Ascending aorta (tissue), 2 donors: ENCODE results near the gene CLN3. TPM values are rescaled to one million over a fixed set of nuclear protein-coding genes. Genes with fewer than 3 reads are reported as not detected.

Experiments
- DNase-seq, 2 donors: peaks; one replicate each; pipeline ENCODE4 v3.0.0-alpha.2; 2019; ENCODE audit warnings: low spot score in 2 of 2
- H3K27ac ChIP-seq, 2 donors: fragments of 200-600 bp; sonication (generic); one replicate each; pipeline ENCODE4 v1.5.1; 2016 to 2017; ENCODE audit warnings: mild to moderate bottlenecking in 1 of 2
- H3K27me3 ChIP-seq: fragments of 200-600 bp; sonication (generic); one replicate; pipeline ENCODE4 v1.5.1; 2017
- H3K36me3 ChIP-seq, 2 donors: fragments of 200-600 bp; sonication (generic); one replicate each; pipeline ENCODE4 v1.5.1; 2016
- H3K4me1 ChIP-seq, 2 donors: fragments of 200-600 bp; sonication (generic); one replicate each; pipeline ENCODE4 v1.5.1; 2016 to 2017; ENCODE audit warnings: mild to moderate bottlenecking in 1 of 2
- H3K4me3 ChIP-seq, 2 donors: fragments of 200-600 bp; sonication (generic); one replicate each; pipeline ENCODE4 v1.5.1; 2016 to 2017; ENCODE audit warnings: mild to moderate bottlenecking in 1 of 2
- H3K9me3 ChIP-seq, 2 donors: fragments of 200-600 bp; sonication (generic); one replicate each; pipeline ENCODE4 v1.5.1; 2016
- intact Hi-C: fragments of 100-400 bp; cut with DNase I; formaldehyde crosslinking; loops from one replicate; pipeline ENCODE4 v1.15.1; 2023
- total RNA-seq: library from RNA; depleted of rRNA; stranded (reverse); fragments of >200 nt; gene quantifications from one replicate; pipeline ENCODE4 v1.1.0, GENCODE V29; 2016
- TF ChIP-seq, protein P1 (sequence below), 3 experiments: fragments of 200-600 bp in 2 of 3; fragments of 450-650 bp in 1 of 3; sonication (generic) in 2 of 3; IDR thresholded peaks; one replicate each; pipeline ENCODE4 v1.5.1; 2016 to 2019; ENCODE audit warnings: antibody characterized with exemption in 3 of 3, mild to moderate bottlenecking in 1 of 3, moderate library complexity in 1 of 3

The CLN3 gene
- total RNA-seq, 1 donor from 2014 or later: 16.1 TPM

DNA sequence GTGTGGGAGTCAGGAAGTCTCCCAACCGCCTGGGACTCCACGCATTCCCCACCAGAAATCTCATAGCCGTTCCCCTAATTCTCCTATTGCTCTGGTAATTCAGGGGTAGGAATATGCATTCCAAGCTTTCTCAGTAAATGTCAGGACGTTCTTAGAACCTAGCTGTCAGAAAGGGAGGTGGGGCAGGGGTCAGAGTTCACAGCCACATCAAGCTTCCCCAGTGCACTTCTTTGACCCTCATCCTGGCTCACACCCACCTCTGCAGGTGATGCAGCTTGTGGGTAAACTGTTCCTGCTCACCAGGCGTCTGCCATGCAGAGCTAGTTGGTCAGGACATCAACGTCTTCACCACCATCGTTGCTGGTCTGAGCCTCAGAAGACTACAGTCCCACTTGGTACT, 28.8 kb upstream of the CLN3 start:
- Histone ChIP-seq H3K27me3 (no peaks in the 10 kb centered on the region), H3K9me3 (no peaks in the 10 kb centered on the region), H3K4me1 (no peaks in the 10 kb centered on the region), H3K27ac (no peak overlapping the region), H3K4me3 (no peak overlapping the region), H3K36me3 (no peaks in the 10 kb centered on the region)
- DNase-seq: no peak
- TF ChIP-seq, protein P1, sequence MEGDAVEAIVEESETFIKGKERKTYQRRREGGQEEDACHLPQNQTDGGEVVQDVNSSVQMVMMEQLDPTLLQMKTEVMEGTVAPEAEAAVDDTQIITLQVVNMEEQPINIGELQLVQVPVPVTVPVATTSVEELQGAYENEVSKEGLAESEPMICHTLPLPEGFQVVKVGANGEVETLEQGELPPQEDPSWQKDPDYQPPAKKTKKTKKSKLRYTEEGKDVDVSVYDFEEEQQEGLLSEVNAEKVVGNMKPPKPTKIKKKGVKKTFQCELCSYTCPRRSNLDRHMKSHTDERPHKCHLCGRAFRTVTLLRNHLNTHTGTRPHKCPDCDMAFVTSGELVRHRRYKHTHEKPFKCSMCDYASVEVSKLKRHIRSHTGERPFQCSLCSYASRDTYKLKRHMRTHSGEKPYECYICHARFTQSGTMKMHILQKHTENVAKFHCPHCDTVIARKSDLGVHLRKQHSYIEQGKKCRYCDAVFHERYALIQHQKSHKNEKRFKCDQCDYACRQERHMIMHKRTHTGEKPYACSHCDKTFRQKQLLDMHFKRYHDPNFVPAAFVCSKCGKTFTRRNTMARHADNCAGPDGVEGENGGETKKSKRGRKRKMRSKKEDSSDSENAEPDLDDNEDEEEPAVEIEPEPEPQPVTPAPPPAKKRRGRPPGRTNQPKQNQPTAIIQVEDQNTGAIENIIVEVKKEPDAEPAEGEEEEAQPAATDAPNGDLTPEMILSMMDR (IDR thresholded peaks at IDR 0.05): no peak
- intact Hi-C loops: no loop called here

DNA sequence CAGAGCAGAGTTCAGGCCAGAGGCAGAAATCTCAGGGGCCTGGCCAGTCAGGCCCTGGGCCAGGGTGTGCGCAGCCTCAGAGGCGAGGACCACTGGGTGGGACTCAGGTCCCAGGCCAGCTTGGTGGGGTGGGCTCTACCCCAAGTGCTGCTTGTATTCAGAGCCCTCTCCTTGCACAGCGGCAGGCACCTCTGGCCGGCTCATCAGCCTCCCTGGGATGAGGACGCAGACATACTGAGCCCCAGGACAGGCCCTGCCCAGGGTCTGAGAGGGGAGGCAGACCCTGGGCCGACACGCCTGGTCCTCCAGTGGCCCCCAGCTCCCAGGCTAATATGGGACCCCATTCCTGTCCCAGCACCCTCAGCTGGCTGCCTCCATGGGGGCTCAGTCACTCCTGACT, 22.4 kb upstream of the CLN3 start:
- no peak overlapping the region for H3K27ac ChIP-seq
- no peaks in the 10 kb centered on the region for H3K9me3 ChIP-seq
- H3K36me3 ChIP-seq: no peaks in the 10 kb centered on the region
- intact Hi-C loops: no loop called here
- no peaks in the 10 kb centered on the region for H3K4me1 ChIP-seq
- H3K4me3 ChIP-seq: no peak overlapping the region
- TF ChIP-seq, protein P1 (IDR thresholded peaks at IDR 0.05): no peak
- DNase-seq: no peak
- no peaks in the 10 kb centered on the region for H3K27me3 ChIP-seq

DNA sequence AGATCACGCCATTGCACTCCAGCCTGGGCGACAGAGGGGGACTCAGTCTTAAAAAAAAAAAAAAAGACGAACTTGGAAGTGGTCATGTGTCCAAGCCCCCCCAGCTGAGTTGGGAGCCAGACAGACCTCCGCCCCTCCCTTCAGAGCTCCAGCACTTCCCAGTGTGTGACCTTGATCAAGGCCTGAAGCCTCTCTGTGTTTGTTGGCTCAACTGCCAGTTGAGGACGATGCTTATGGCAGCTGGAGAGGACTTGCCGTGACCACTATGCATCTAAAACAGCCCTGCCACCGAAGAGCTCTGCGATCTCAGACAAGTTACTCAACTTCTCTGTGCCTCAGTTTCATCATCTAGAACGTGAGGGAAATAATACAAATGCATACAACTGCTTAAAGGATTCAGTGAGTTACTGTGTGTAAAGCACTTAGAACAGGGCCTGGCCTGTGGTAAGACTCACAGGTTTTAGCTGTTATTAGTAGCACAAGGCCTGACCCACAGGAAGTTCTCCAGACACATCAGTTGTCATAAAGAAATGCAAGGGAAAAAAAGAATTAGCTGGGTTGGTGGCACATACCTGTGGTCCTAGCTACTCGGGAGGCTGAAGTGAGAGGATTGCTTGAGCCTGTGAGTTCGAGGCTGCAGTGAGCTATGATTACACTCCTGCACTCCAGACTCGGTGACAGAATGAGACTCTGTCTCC, 21.8 kb upstream of the CLN3 start:
- no peaks in the 10 kb centered on the region for H3K4me1 ChIP-seq
- H3K27ac ChIP-seq: no peak overlapping the region
- TF ChIP-seq, protein P1 (IDR thresholded peaks at IDR 0.05): no peak
- H3K27me3 ChIP-seq: no peaks in the 10 kb centered on the region
- H3K36me3 ChIP-seq: no peaks in the 10 kb centered on the region
- no peak for DNase-seq
- H3K4me3 ChIP-seq: no peak overlapping the region
- H3K9me3 ChIP-seq: no peaks in the 10 kb centered on the region
- intact Hi-C loops: no loop called here

DNA sequence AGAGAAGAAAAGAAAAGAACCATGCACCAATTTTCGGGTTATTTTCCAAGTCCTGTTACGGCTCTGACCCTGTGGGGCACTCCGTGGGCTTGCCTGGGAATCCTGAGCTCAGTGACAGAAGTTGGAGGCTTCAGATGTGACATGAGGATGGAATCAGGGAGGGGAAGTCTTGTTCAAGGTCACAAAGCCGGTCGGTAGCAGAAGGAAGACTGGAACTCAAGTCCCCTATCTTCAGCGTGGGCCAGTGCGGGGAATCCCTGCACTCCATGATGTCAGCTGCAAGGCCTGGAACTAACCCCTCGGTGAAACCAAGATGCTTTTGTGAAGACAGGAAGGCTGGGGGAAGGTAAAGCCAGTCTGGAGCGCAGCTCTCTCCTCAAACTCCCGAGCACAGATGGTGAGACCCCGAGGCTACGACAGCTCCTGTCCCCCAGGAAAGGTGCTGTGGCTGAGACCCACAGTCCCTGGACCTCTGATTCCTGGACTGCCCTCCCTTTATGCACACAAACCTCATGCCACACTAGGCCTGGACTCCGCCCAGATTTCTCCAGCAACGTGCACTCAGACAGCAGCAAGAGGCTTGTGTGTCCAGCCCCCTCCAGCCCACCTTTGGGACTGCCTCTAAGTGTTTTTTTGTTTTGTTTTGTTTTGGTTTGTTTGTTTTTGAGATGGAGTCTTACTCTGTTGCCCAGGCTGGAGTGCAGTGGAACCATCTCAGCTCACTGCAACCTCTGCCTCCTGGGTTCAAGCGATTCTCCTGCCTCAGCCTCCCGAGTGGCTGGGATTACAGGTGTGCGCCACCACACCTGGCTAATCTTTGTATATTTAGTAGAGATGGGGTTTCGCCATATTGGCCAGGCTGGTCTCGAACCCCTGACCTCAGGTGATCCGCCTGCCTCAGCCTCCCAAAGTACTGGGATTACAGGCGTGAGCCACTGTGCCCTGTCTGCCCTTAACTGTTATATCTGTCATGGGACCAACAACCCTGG, 20.2 kb upstream of the CLN3 start:
- intact Hi-C loops: no loop called here
- TF ChIP-seq, protein P1 (IDR thresholded peaks at IDR 0.05): no peak

DNA sequence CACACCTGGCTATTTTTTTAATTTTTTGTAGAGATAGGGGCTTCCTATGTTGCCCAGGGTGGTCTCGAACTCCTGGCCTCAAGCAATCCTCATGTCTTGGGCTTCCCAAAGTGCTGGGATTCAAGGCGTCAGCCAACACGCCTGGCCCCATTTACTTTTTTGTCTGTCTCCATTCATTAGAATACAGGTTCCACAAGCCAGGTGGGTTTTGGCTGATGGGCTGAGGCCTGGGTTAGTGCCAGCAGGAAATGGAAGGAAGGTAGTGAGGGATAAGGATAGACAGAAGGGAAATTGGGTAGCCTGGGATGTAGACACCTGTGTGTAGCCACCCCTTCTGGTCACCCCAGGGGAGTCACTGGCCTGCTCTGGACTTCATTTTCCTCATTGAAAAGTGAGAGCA, 19.2 kb upstream of the CLN3 start:
- H3K4me1 ChIP-seq: no peaks in the 10 kb centered on the region
- no peak overlapping the region for H3K4me3 ChIP-seq
- no peaks in the 10 kb centered on the region for H3K36me3 ChIP-seq
- TF ChIP-seq, protein P1 (IDR thresholded peaks at IDR 0.05): no peak
- no peaks in the 10 kb centered on the region for H3K9me3 ChIP-seq
- DNase-seq: no peak
- no peaks in the 10 kb centered on the region for H3K27me3 ChIP-seq
- H3K27ac ChIP-seq: no peak overlapping the region
- intact Hi-C loops: no loop called here

More for the DNA sequence above, 20.2 kb upstream of the CLN3 start:
- DNase-seq: no peak
- H3K4me3 ChIP-seq: no peak overlapping the region
- no peaks in the 10 kb centered on the region for H3K4me1 ChIP-seq
- H3K36me3 ChIP-seq: no peaks in the 10 kb centered on the region
- no peaks in the 10 kb centered on the region for H3K9me3 ChIP-seq
- H3K27me3 ChIP-seq: no peaks in the 10 kb centered on the region
- no peak overlapping the region for H3K27ac ChIP-seq
